H1 (cell line): ENCODE results near the gene NEK4. TPM values are rescaled to one million over a fixed set of nuclear protein-coding genes. Genes with fewer than 3 reads are reported as not detected.

Experiments used
- CTCF ChIA-PET: fragments of 300-600 bp; sonication (Branson Sonifier 250); formaldehyde crosslinking; loops from one replicate; lab custom pipeline; 2021; ENCODE audit not compliant: partially characterized antibody; lab: Charles Lee
- POLR2A ChIA-PET: fragments of 300-600 bp; sonication (Branson Sonifier 250); formaldehyde crosslinking; loops from one replicate; lab custom pipeline; 2021; ENCODE audit warnings: inconsistent platforms; ENCODE audit not compliant: partially characterized antibody; lab: Charles Lee
- DNase-seq, 2 experiments: peaks; one replicate each; pipeline versions ENCODE4 v3.0.0 to v3.0.0-alpha.2; 2010 to 2022; ENCODE audit warnings: low spot score in 2 of 2, low read depth in 1 of 2, mixed read lengths in 1 of 2
- FAIRE-seq: peaks from 2 replicates; lab custom pipeline; 2011; peaks lifted over from hg19 to GRCh38; lab: Jason Lieb, UNC
- H2AFZ ChIP-seq: 2 replicates; pipeline ENCODE4 v1.8.1; 2012; ENCODE audit warnings: low read length, inconsistent platforms
- H2AK5ac ChIP-seq: 2 replicates; pipeline ENCODE4 v1.6.1; 2013; ENCODE audit warnings: low read depth, low read length
- H2BK120ac ChIP-seq: replicated peaks from 2 replicates; pipeline ENCODE3; 2013; ENCODE audit warnings: low read depth, low read length, inconsistent platforms
- H2BK12ac ChIP-seq: 2 replicates; pipeline ENCODE4 v1.6.1; 2013; ENCODE audit warnings: low read depth, low read length
- H2BK15ac ChIP-seq: 2 replicates; pipeline ENCODE4 v1.6.1; 2013; ENCODE audit warnings: low read length
- H2BK20ac ChIP-seq: 2 replicates; pipeline ENCODE4 v1.6.1; 2013; ENCODE audit warnings: low read length
- H2BK5ac ChIP-seq: 2 replicates; pipeline ENCODE4 v1.6.1; 2013; ENCODE audit warnings: low read depth, low read length
- H3K14ac ChIP-seq: 2 replicates; pipeline ENCODE4 v1.6.1; 2013; ENCODE audit warnings: inconsistent platforms; ENCODE audit not compliant: insufficient read length
- H3K18ac ChIP-seq: 2 replicates; pipeline ENCODE4 v1.6.1; 2013; ENCODE audit warnings: low read length; ENCODE audit errors: extremely low read depth
- H3K23ac ChIP-seq: 2 replicates; pipeline ENCODE4 v1.6.1; 2013; ENCODE audit warnings: inconsistent platforms; ENCODE audit not compliant: insufficient read length
- H3K23me2 ChIP-seq: 2 replicates; pipeline ENCODE4 v1.6.1; 2013; ENCODE audit warnings: low read depth, low read length
- H3K27ac ChIP-seq: 2 replicates; pipeline ENCODE4 v1.6.1; 2011; ENCODE audit warnings: low read depth, low read length, inconsistent platforms
- H3K27me3 ChIP-seq, 4 experiments: replicated peaks in 1 of 4; 1 replicate in 1 of 4; 2 replicates in 3 of 4; pipeline versions ENCODE4 v1.6.1 to v1.8.1; 2011 to 2013; ENCODE audit warnings: low read length in 3 of 4, mild to moderate bottlenecking in 3 of 4, inconsistent platforms in 2 of 4, mixed read lengths in 2 of 4, moderate library complexity in 1 of 4; ENCODE audit not compliant: control insufficient read depth in 3 of 4, insufficient read depth in 3 of 4; ENCODE audit errors: extremely low read depth in 1 of 4
- H3K36me3 ChIP-seq, 4 experiments: 2 replicates each; pipeline versions ENCODE4 v1.6.1 to v1.8.1; 2011 to 2013; ENCODE audit warnings: mild to moderate bottlenecking in 4 of 4, low read length in 3 of 4, moderate library complexity in 2 of 4, control low read depth in 1 of 4, inconsistent platforms in 1 of 4; ENCODE audit not compliant: insufficient read depth in 4 of 4, control insufficient read depth in 2 of 4
- H3K4ac ChIP-seq: replicated peaks from 2 replicates; pipeline ENCODE3; 2013; ENCODE audit warnings: low read length, low read depth, mixed read lengths, inconsistent platforms; ENCODE audit not compliant: insufficient read length
- H3K4me1 ChIP-seq, 4 experiments: replicated peaks in 1 of 4; 1 replicate in 1 of 4; 2 replicates in 3 of 4; pipeline versions ENCODE4 v1.6.1 to v1.8.1; 2011 to 2013; ENCODE audit warnings: low read length in 3 of 4, inconsistent platforms in 2 of 4, mixed read lengths in 1 of 4; ENCODE audit not compliant: insufficient read depth in 4 of 4, control insufficient read depth in 3 of 4
- H3K4me2 ChIP-seq, 2 experiments: 2 replicates each; pipeline versions ENCODE4 v1.6.1 to v1.8.1; 2011 to 2013; ENCODE audit warnings: low read depth in 2 of 2, low read length in 2 of 2, control low read depth in 1 of 2, inconsistent platforms in 1 of 2, mild to moderate bottlenecking in 1 of 2; ENCODE audit not compliant: insufficient read depth in 1 of 2
- H3K4me3 ChIP-seq, 4 experiments: fragments of 200-600, 300-600 bp in 1 of 4; sonication (generic), shearing (Covaris generic), sonication (Bioruptor Twin) in 1 of 4; 2 replicates each; pipeline versions ENCODE4 v1.5.1 to v1.8.1; 2011 to 2016; ENCODE audit warnings: low read length in 4 of 4, low read depth in 3 of 4, control low read depth in 2 of 4, inconsistent platforms in 2 of 4, mild to moderate bottlenecking in 2 of 4, mixed read lengths in 1 of 4, moderate library complexity in 1 of 4; ENCODE audit not compliant: insufficient read depth in 2 of 4; ENCODE audit errors: extremely low read depth in 1 of 4
- H3K56ac ChIP-seq: replicated peaks from 2 replicates; pipeline ENCODE3; 2013; ENCODE audit warnings: low read depth, mild to moderate bottlenecking, mixed read lengths, low read length, inconsistent platforms; ENCODE audit not compliant: insufficient read length
- H3K79me1 ChIP-seq: 2 replicates; pipeline ENCODE4 v1.6.1; 2013; ENCODE audit warnings: low read depth, low read length, control low read depth
- H3K79me2 ChIP-seq, 2 experiments: 2 replicates each; pipeline versions ENCODE4 v1.6.1 to v1.8.1; 2012 to 2013; ENCODE audit warnings: low read length in 2 of 2, mild to moderate bottlenecking in 2 of 2, inconsistent platforms in 1 of 2; ENCODE audit not compliant: insufficient read depth in 2 of 2, control insufficient read depth in 1 of 2
- H3K9ac ChIP-seq, 4 experiments: replicated peaks in 1 of 4; 1 replicate in 1 of 4; 2 replicates in 3 of 4; pipeline versions ENCODE4 v1.6.1 to v1.8.1; 2011 to 2013; ENCODE audit warnings: low read depth in 3 of 4, low read length in 3 of 4, control low read depth in 2 of 4, mild to moderate bottlenecking in 2 of 4, moderate library complexity in 2 of 4, inconsistent platforms in 1 of 4; ENCODE audit errors: extremely low read depth in 1 of 4
- H3K9me3 ChIP-seq, 2 experiments: 2 replicates each; pipeline versions ENCODE4 v1.6.1 to v1.8.1; 2012 to 2013; ENCODE audit warnings: mild to moderate bottlenecking in 2 of 2, moderate library complexity in 2 of 2, control low read depth in 1 of 2, inconsistent platforms in 1 of 2, low read depth in 1 of 2, low read length in 1 of 2, mixed read lengths in 1 of 2; ENCODE audit not compliant: insufficient read depth in 2 of 2
- H4K20me1 ChIP-seq, 2 experiments: replicated peaks in 1 of 2; 2 replicates each; pipeline versions ENCODE3 to v1.8.1; 2011 to 2013; ENCODE audit warnings: inconsistent platforms in 2 of 2, low read length in 2 of 2, mild to moderate bottlenecking in 1 of 2; ENCODE audit not compliant: insufficient read depth in 2 of 2, control insufficient read depth in 1 of 2
- H4K5ac ChIP-seq: 2 replicates; pipeline ENCODE4 v1.6.1; 2013; ENCODE audit warnings: low read length, low read depth, mixed read lengths, inconsistent platforms; ENCODE audit not compliant: insufficient read length
- H4K8ac ChIP-seq: 2 replicates; pipeline ENCODE4 v1.8.0; 2013; ENCODE audit warnings: mild to moderate bottlenecking, moderate library complexity, low read length, inconsistent platforms; ENCODE audit not compliant: insufficient read depth; ENCODE audit errors: extremely low read depth
- H4K91ac ChIP-seq: replicated peaks from 2 replicates; pipeline ENCODE3; 2013; ENCODE audit warnings: low read length, mixed read lengths, inconsistent platforms; ENCODE audit not compliant: insufficient read length
- ASH2L ChIP-seq: fragments of 200-600, 300-600 bp; sonication (generic); IDR thresholded peaks from one replicate; pipeline ENCODE4 v1.7.1; 2017; ENCODE audit warnings: low read length
- CHD2 ChIP-seq: IDR thresholded peaks from 2 replicates; pipeline ENCODE4 v1.6.1; 2012; ENCODE audit warnings: low read length, improper control_type of control experiment
- CREB1 ChIP-seq: IDR thresholded peaks from 2 replicates; pipeline ENCODE4 v1.6.1; 2012; ENCODE audit warnings: inconsistent platforms
- FOSL1 ChIP-seq: IDR thresholded peaks from 2 replicates; pipeline ENCODE4 v1.6.1; 2011; ENCODE audit warnings: mild to moderate bottlenecking, low read depth, low read length, moderate library complexity; ENCODE audit not compliant: insufficient read depth
- JUND ChIP-seq: IDR thresholded peaks from 2 replicates; pipeline ENCODE4 v1.6.1; 2011; ENCODE audit warnings: mild to moderate bottlenecking, improper control_type of control experiment, low read length
- KDM4A ChIP-seq: IDR thresholded peaks from one replicate; pipeline ENCODE4 v1.7.1; 2012; ENCODE audit warnings: low read depth, mild to moderate bottlenecking, moderate library complexity, low read length, inconsistent platforms; ENCODE audit not compliant: severe bottlenecking
- NRF1 ChIP-seq: IDR thresholded peaks from 2 replicates; pipeline ENCODE4 v1.6.1; 2011; ENCODE audit warnings: mild to moderate bottlenecking, low read depth, low read length, improper control_type of control experiment
- PHF8 ChIP-seq: fragments of 200-600 bp; sonication (generic); conservative IDR thresholded peaks from 2 replicates; pipeline ENCODE4 v1.7.1; 2012; ENCODE audit warnings: low read depth, mild to moderate bottlenecking, inconsistent platforms, low read length, moderate library complexity
- POLR2AphosphoS5 ChIP-seq: IDR thresholded peaks from 2 replicates; pipeline ENCODE4 v1.6.1; 2011; ENCODE audit warnings: low read depth, low read length
- RAD21 ChIP-seq, 2 experiments: IDR thresholded peaks in 1 of 2; conservative IDR thresholded peaks in 1 of 2; 2 replicates each; pipeline ENCODE4 v1.6.1; 2011; ENCODE audit warnings: low read depth in 2 of 2, low read length in 2 of 2, improper control_type of control experiment in 1 of 2, inconsistent platforms in 1 of 2, mild to moderate bottlenecking in 1 of 2, moderate library complexity in 1 of 2
- RFX5 ChIP-seq: IDR thresholded peaks from 2 replicates; pipeline ENCODE4 v1.6.1; 2011; ENCODE audit warnings: low read depth, low read length, improper control_type of control experiment, borderline replicate concordance
- TEAD4 ChIP-seq: IDR thresholded peaks from 2 replicates; pipeline ENCODE4 v1.6.1; 2012; ENCODE audit warnings: low read depth, low read length, inconsistent platforms, mixed read lengths
- ZNF274 ChIP-seq: IDR thresholded peaks from 2 replicates; pipeline ENCODE4 v1.7.0; 2012; ENCODE audit warnings: low read length, borderline replicate concordance; ENCODE audit errors: extremely low read depth
- WGBS, 2 experiments: shearing (Covaris generic) in 1 of 2; methylation state at CpG; one replicate each; pipeline versions ENCODE4 v1.1.6 to v1.1.7; 2013 to 2015; ENCODE audit warnings: low lambda C conversion rate in 2 of 2, mixed read lengths in 2 of 2, inconsistent platforms in 1 of 2, low coverage in 1 of 2, missing lambda C conversion rate in 1 of 2; ENCODE audit not compliant: insufficient replicate concordance in 2 of 2, insufficient coverage in 1 of 2, insufficient read length in 1 of 2; ENCODE audit errors: extremely low coverage in 1 of 2, missing lambda C conversion rate in 1 of 2; 5-methylcytosine and 5-hydroxymethylcytosine counted together
- polyA plus RNA-seq, 7 experiments: library from polyadenylated mRNA; depleted of rRNA in 3 of 7; stranded (reverse) in 5 of 7; unstranded in 2 of 7; fragments of >200 nt in 5 of 7; fragments of 200-250 nt in 2 of 7; gene quantifications; 1 replicate in 5 of 7; 2 replicates in 1 of 7; 4 replicates in 1 of 7; pipeline versions ENCODE4 v1.2.1 to v1.2.3, GENCODE V29; 2011 to 2013; ENCODE audit warnings: missing spikeins in 2 of 7, mixed read lengths in 2 of 7
- total RNA-seq: library from RNA; stranded (reverse); fragmentation: NEBNext Ultra II Directional; extraction: Animal tissue kit (Norgen Biotek cat#: 25700); gene quantifications from 2 replicates; pipeline ENCODE4 v1.2.1, GENCODE V29; 2021

The NEK4 gene
- total and polyA plus RNA-seq, 2 of the 8 experiments (the other 6 are each of a cell fraction or from before 2014, with no cell fraction given): 7.5 to 40.0 TPM

- no peak overlapping the region for H2BK20ac ChIP-seq
- H3K4ac ChIP-seq: no peak overlapping the region
- no peak overlapping the region for H2AK5ac ChIP-seq
- no peak overlapping the region for H2BK15ac ChIP-seq
- no peak for FAIRE-seq
- no peaks in the 10 kb centered on the region; a peak in 1 of 8 replicates for H3K36me3 ChIP-seq
- H3K18ac ChIP-seq: no peak overlapping the region
- H2BK12ac ChIP-seq: no peak overlapping the region
- no peaks in the 10 kb centered on the region; a peak in 1 of 7 replicates for H3K27me3 ChIP-seq
- no peaks in the 10 kb centered on the region for H3K23me2 ChIP-seq
- H4K5ac ChIP-seq: no peak overlapping the region
- H2BK120ac ChIP-seq: no peak overlapping the region
- ChIA-PET CTCF (interaction anchor here (1.6 to 4.3 kb wide), 3 partner anchors 10 to 21 kb away, joined by 4 to 21 read pairs (median 7); no protein-coding TSS in a partner anchor), POLR2A (interaction anchor here (1.4 kb wide), 1 partner anchor 10 kb away, joined by 4 read pairs; no protein-coding TSS in a partner anchor)
- H3K79me1 ChIP-seq: no peaks in the 10 kb centered on the region
- no peak overlapping the region for H4K91ac ChIP-seq
- no peak overlapping the region for H3K14ac ChIP-seq
- no peak overlapping the region for H3K56ac ChIP-seq
- no peak overlapping the region for H4K8ac ChIP-seq
- H3K9ac ChIP-seq: no peak overlapping the region
- H3K4me2 ChIP-seq: no peak overlapping the region
- H3K27ac ChIP-seq: no peak overlapping the region
- no peak overlapping the region for H2BK5ac ChIP-seq
- H3K23ac ChIP-seq: no peak overlapping the region
- H3K4me1 ChIP-seq: peaks cover 0 to 8% (median 0%) of the 10 kb centered on the region in 4 experiments; a peak in 1 of 7 replicates
- no peak overlapping the region for H3K4me3 ChIP-seq
- H2AFZ ChIP-seq: no peak overlapping the region
- peak in 1 of 2 experiments; percentile 41 for DNase-seq
- H4K20me1 ChIP-seq: no peaks in the 10 kb centered on the region
- WGBS, 2 experiments: 86% methylated on average over 17 of the region's 17 CpGs; no CpG with 5 or more reads in 1 of the 2 experiments
- no peaks in the 10 kb centered on the region for H3K79me2 ChIP-seq
- no peaks in the 10 kb centered on the region for H3K9me3 ChIP-seq
- TF ChIP-seq KDM4A (no peak), CREB1 (no peak), RFX5 (no peak), CHD2 (no peak), POLR2AphosphoS5 (no peak), JUND (no peak), PHF8 (no peak), RAD21 (IDR thresholded peaks at IDR 0.05 in 1 of 2, conservative IDR thresholded peaks at IDR 0.05 in 1 of 2; ENCODE audit: low read depth in 2 of 2, low read length in 2 of 2) (no peak), NRF1 (no peak), ASH2L (no peak), TEAD4 (no peak), ZNF274 (no peak), FOSL1 (no peak)
Measured at GRCh38 chr3:52777959-52778805, 7.4 kb upstream of the NEK4 start.
